ENCODE results near the gene NHLH2. TPM values are rescaled to one million over a fixed set of nuclear protein-coding genes. Genes with fewer than 3 reads are reported as not detected.

Gene NHLH2
- total and polyA plus RNA-seq, 10 of the 15 experiments (the other 5 are each of a cell fraction or from before 2014, with no cell fraction given), result 0.01 to 0.08 (median 0.05) TPM; not detected in 6

DNA sequence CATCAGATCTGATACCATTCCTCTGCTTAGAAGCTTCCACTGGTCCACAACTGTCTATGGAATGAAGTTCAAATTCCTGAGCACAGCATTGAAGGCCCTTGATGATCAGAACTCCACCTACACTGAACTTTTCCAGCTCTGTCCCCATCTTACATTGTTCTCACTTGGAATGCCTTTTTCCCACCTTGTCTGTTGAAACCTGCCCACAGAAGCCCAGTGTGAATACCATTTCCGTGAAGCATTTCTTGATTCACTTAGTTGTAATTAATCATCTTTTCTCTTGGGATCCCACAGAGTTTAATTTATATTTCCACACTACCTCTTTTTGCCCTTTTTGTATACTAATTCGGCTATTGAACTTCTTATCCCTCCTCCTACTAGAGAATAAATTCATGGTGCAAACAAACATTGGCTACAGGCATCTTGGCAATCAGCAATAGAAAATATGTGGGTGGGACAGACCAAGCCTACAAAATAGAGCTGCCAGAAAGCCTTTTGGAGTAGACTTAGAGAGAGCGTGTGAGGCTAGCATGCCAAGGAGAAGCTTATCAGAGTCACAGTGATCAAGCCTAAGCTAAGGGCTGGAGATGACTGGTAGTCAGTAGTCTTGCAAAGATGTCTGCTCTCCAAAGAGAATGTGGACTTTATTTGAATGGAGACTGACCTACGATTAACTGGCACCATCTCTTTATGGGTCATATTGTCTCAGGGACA, 26.1 kb downstream of the NHLH2 start:
- ChIA-PET CTCF (interaction anchor here (1.1 to 1.2 kb wide), 2 partner anchors 10 to 167 kb away, joined by 3 to 6 read pairs; no protein-coding TSS in a partner anchor), POLR2A (no interaction called here), RAD21 (ENCODE audit: unreplicated experiment) (no interaction called here), SMC1A (ENCODE audit: uncharacterized antibody, unreplicated experiment) (no interaction called here)
- no peak overlapping the region for H2AFZ ChIP-seq (ENCODE audit: control insufficient read depth, low read depth, low read length)
- no TSS peak for BruUV-seq (replicated peaks)
- TF ChIP-seq, protein P1, sequence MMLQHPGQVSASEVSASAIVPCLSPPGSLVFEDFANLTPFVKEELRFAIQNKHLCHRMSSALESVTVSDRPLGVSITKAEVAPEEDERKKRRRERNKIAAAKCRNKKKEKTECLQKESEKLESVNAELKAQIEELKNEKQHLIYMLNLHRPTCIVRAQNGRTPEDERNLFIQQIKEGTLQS (IDR thresholded peaks at IDR 0.05; ENCODE audit: borderline replicate concordance, extremely low read depth, low read depth, low read length), result no peak
- TF ChIP-seq EED (IDR thresholded peaks at IDR 0.05; ENCODE audit: low read depth) (no peak), YBX1 (IDR thresholded peaks at IDR 0.05) (no peak), RELA (IDR thresholded peaks at IDR 0.05; ENCODE audit: borderline replicate concordance, partially characterized antibody) (no peak), CREM (IDR thresholded peaks at IDR 0.05; ENCODE audit: low read depth) (no peak), ZNF217 (IDR thresholded peaks at IDR 0.05) (no peak), KDM1A (IDR thresholded peaks at IDR 0.05; ENCODE audit: borderline replicate concordance) (no peak), STAT3 (IDR thresholded peaks at IDR 0.05; ENCODE audit: low read depth, low read length) (no peak), POLR2AphosphoS5 (IDR thresholded peaks at IDR 0.05; ENCODE audit: low read length) (no peak), NBN (IDR thresholded peaks at IDR 0.05) (no peak), ATF7 (IDR thresholded peaks at IDR 0.05; ENCODE audit: low read depth) (no peak), CBX3 (IDR thresholded peaks at IDR 0.05; ENCODE audit: borderline replicate concordance, low read depth) (no peak), SP1 (IDR thresholded peaks at IDR 0.05; ENCODE audit: low read depth, low read length) (no peak), SIX5 (IDR thresholded peaks at IDR 0.05; ENCODE audit: low read depth, low read length, severe bottlenecking) (no peak), SMAD5 (IDR thresholded peaks at IDR 0.05; ENCODE audit: low read depth) (no peak)
- TF ChIP-seq, protein P2, sequence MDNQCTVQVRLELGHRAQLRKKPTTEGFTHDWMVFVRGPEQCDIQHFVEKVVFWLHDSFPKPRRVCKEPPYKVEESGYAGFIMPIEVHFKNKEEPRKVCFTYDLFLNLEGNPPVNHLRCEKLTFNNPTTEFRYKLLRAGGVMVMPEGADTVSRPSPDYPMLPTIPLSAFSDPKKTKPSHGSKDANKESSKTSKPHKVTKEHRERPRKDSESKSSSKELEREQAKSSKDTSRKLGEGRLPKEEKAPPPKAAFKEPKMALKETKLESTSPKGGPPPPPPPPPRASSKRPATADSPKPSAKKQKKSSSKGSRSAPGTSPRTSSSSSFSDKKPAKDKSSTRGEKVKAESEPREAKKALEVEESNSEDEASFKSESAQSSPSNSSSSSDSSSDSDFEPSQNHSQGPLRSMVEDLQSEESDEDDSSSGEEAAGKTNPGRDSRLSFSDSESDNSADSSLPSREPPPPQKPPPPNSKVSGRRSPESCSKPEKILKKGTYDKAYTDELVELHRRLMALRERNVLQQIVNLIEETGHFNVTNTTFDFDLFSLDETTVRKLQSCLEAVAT (IDR thresholded peaks at IDR 0.05), result no peak
- TF ChIP-seq, protein P3, sequence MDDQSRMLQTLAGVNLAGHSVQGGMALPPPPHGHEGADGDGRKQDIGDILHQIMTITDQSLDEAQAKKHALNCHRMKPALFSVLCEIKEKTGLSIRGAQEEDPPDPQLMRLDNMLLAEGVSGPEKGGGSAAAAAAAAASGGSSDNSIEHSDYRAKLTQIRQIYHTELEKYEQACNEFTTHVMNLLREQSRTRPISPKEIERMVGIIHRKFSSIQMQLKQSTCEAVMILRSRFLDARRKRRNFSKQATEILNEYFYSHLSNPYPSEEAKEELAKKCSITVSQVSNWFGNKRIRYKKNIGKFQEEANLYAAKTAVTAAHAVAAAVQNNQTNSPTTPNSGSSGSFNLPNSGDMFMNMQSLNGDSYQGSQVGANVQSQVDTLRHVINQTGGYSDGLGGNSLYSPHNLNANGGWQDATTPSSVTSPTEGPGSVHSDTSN (IDR thresholded peaks at IDR 0.05; ENCODE audit: insufficient replicate concordance, low read depth, low read length), result no peak
- TF ChIP-seq, protein P4, sequence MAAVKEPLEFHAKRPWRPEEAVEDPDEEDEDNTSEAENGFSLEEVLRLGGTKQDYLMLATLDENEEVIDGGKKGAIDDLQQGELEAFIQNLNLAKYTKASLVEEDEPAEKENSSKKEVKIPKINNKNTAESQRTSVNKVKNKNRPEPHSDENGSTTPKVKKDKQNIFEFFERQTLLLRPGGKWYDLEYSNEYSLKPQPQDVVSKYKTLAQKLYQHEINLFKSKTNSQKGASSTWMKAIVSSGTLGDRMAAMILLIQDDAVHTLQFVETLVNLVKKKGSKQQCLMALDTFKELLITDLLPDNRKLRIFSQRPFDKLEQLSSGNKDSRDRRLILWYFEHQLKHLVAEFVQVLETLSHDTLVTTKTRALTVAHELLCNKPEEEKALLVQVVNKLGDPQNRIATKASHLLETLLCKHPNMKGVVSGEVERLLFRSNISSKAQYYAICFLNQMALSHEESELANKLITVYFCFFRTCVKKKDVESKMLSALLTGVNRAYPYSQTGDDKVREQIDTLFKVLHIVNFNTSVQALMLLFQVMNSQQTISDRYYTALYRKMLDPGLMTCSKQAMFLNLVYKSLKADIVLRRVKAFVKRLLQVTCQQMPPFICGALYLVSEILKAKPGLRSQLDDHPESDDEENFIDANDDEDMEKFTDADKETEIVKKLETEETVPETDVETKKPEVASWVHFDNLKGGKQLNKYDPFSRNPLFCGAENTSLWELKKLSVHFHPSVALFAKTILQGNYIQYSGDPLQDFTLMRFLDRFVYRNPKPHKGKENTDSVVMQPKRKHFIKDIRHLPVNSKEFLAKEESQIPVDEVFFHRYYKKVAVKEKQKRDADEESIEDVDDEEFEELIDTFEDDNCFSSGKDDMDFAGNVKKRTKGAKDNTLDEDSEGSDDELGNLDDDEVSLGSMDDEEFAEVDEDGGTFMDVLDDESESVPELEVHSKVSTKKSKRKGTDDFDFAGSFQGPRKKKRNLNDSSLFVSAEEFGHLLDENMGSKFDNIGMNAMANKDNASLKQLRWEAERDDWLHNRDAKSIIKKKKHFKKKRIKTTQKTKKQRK (IDR thresholded peaks at IDR 0.05; ENCODE audit: low read depth, low read length), result no peak
- TF ChIP-seq, protein P5, sequence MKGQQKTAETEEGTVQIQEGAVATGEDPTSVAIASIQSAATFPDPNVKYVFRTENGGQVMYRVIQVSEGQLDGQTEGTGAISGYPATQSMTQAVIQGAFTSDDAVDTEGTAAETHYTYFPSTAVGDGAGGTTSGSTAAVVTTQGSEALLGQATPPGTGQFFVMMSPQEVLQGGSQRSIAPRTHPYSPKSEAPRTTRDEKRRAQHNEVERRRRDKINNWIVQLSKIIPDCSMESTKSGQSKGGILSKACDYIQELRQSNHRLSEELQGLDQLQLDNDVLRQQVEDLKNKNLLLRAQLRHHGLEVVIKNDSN (IDR thresholded peaks at IDR 0.05; ENCODE audit: borderline replicate concordance, extremely low read length, insufficient read depth, low read depth, low read length), result no peak
- intact Hi-C loops (cut with micrococcal nuclease; ENCODE audit: unreplicated experiment) (no loop called here), in situ Hi-C loops (cut with MboI) (no loop called here)
- no peaks in the 10 kb centered on the region for H4K20me1 ChIP-seq (ENCODE audit: control insufficient read depth, insufficient read depth)
- no peaks in the 10 kb centered on the region for H3K4me1 ChIP-seq (ENCODE audit: control insufficient read depth, insufficient read depth, low read length)
- no peaks in the 10 kb centered on the region; a peak in 1 of 4 replicates for H3K27me3 ChIP-seq (replicated peaks in 1 of 2; ENCODE audit: control insufficient read depth in 2 of 2, insufficient read depth in 2 of 2, low read length in 1 of 2)
- no peak overlapping the region for H3K4me2 ChIP-seq (ENCODE audit: control insufficient read depth, insufficient read depth)
- DNase-seq (ENCODE audit: low read depth, low spot score) (no peak), ATAC-seq (no peak), FAIRE-seq (no peak)
- no peak overlapping the region for H3K4me3 ChIP-seq
- H3K79me2 ChIP-seq (ENCODE audit: control insufficient read depth, insufficient read depth, low read length), result no peaks in the 10 kb centered on the region
- 19% methylated on average over 4 of the region's 4 CpGs for WGBS (ENCODE audit: insufficient coverage, insufficient replicate concordance, low lambda C conversion rate, missing lambda C conversion rate)
- H3K27ac ChIP-seq (ENCODE audit: control insufficient read depth, insufficient read depth), result no peak overlapping the region
- no peak overlapping the region for H3K9ac ChIP-seq (ENCODE audit: control insufficient read depth, insufficient read depth, low read length)
- no peaks in the 10 kb centered on the region for H3K36me3 ChIP-seq (ENCODE audit: control insufficient read depth in 2 of 2, insufficient read depth in 2 of 2, low read length in 1 of 2)
- no peaks in the 10 kb centered on the region for H3K9me3 ChIP-seq (replicated peaks; ENCODE audit: control insufficient read depth, insufficient read depth, low read length)

Measured in GM12878 (cell line).